CD14-positive monocyte (primary cell): Measurements from ENCODE around the gene PSEN1. TPM values are rescaled to one million over a fixed set of nuclear protein-coding genes. Genes with fewer than 3 reads are reported as not detected.

Source experiments
- DNase-seq, 3 donors: peaks; one replicate each; pipeline ENCODE4 v3.0.0-alpha.2; 2011 to 2022
- H2AFZ ChIP-seq: 2 replicates; pipeline ENCODE4 v1.6.0; 2012; ENCODE audit warnings: mild to moderate bottlenecking, low read depth, low read length, inconsistent platforms; ENCODE audit not compliant: insufficient read depth, poor library complexity, severe bottlenecking
- H3K27ac ChIP-seq, 2 donors: 1 replicate in 1 of 2; 2 replicates in 1 of 2; pipeline ENCODE4 v1.5.1; 2012 to 2013; ENCODE audit warnings: low read length in 2 of 2, control low read depth in 1 of 2, inconsistent platforms in 1 of 2, low read depth in 1 of 2, mild to moderate bottlenecking in 1 of 2
- H3K27me3 ChIP-seq, 2 donors: one replicate each; pipeline versions ENCODE4 v1.6.0 to v1.6.1; 2011 to 2013; ENCODE audit warnings: low read length in 2 of 2; ENCODE audit not compliant: control insufficient read depth in 2 of 2, insufficient read depth in 2 of 2
- H3K36me3 ChIP-seq, 2 donors: replicated peaks in 1 of 2; 1 replicate in 1 of 2; 2 replicates in 1 of 2; pipeline versions ENCODE4 v1.5.1 to v1.6.1; 2012 to 2013; ENCODE audit warnings: low read length in 2 of 2, control low read depth in 1 of 2, inconsistent platforms in 1 of 2, mild to moderate bottlenecking in 1 of 2; ENCODE audit not compliant: insufficient read depth in 2 of 2, control insufficient read depth in 1 of 2
- H3K4me1 ChIP-seq, 2 donors: 1 replicate in 1 of 2; 2 replicates in 1 of 2; pipeline versions ENCODE4 v1.5.1 to v1.6.1; 2012 to 2013; ENCODE audit warnings: low read length in 2 of 2, control low read depth in 1 of 2, inconsistent platforms in 1 of 2, mild to moderate bottlenecking in 1 of 2, moderate library complexity in 1 of 2; ENCODE audit not compliant: insufficient read depth in 2 of 2, control insufficient read depth in 1 of 2
- H3K4me2 ChIP-seq: replicated peaks from 2 replicates; pipeline ENCODE3; 2012; ENCODE audit warnings: low read length, moderate library complexity, mild to moderate bottlenecking; ENCODE audit not compliant: poor library complexity, severe bottlenecking; ENCODE audit errors: extremely low read depth
- H3K4me3 ChIP-seq, 3 experiments: fragments of 200-600 bp in 1 of 3; sonication (generic) in 1 of 3; replicated peaks in 1 of 3; 1 replicate in 2 of 3; 2 replicates in 1 of 3; pipeline ENCODE4 v1.5.1; 2011 to 2013; ENCODE audit warnings: low read length in 3 of 3, mild to moderate bottlenecking in 3 of 3, control low read depth in 2 of 3, low read depth in 2 of 3, inconsistent platforms in 1 of 3, moderate library complexity in 1 of 3
- H3K79me2 ChIP-seq: 2 replicates; pipeline ENCODE4 v1.6.0; 2012; ENCODE audit warnings: mild to moderate bottlenecking, control low read depth, inconsistent platforms, low read length, moderate library complexity; ENCODE audit not compliant: insufficient read depth
- H3K9ac ChIP-seq: 2 replicates; pipeline ENCODE4 v1.6.0; 2017; ENCODE audit warnings: low read length, mild to moderate bottlenecking; ENCODE audit not compliant: insufficient read depth, poor library complexity, severe bottlenecking
- H3K9me3 ChIP-seq, 2 donors: replicated peaks in 1 of 2; 1 replicate in 1 of 2; 2 replicates in 1 of 2; pipeline versions ENCODE4 v1.5.1 to v1.6.1; 2012 to 2013; ENCODE audit warnings: low read length in 2 of 2, control low read depth in 1 of 2; ENCODE audit not compliant: control insufficient read depth in 1 of 2, insufficient read depth in 1 of 2
- H4K20me1 ChIP-seq: 2 replicates; pipeline ENCODE4 v1.6.0; 2012; ENCODE audit warnings: mild to moderate bottlenecking, low read length, control low read depth, moderate library complexity; ENCODE audit not compliant: insufficient read depth
- H3K27ac Mint-ChIP-seq, 7 donors: one replicate each; pipeline ENCODE4 v1.8.0; 2020; ENCODE audit warnings: mild to moderate bottlenecking in 7 of 7, mixed read lengths in 7 of 7, moderate library complexity in 6 of 7, inconsistent platforms in 2 of 7
- H3K27me3 Mint-ChIP-seq, 3 donors: one replicate each; pipeline ENCODE4 v1.8.0; 2021 to 2022; ENCODE audit warnings: low read depth in 3 of 3, mild to moderate bottlenecking in 3 of 3, mixed read lengths in 3 of 3, moderate library complexity in 3 of 3, inconsistent platforms in 1 of 3
- H3K36me3 Mint-ChIP-seq, 2 donors: one replicate each; pipeline ENCODE4 v1.8.0; 2020; ENCODE audit warnings: mixed read lengths in 2 of 2, inconsistent platforms in 1 of 2, mild to moderate bottlenecking in 1 of 2
- H3K4me1 Mint-ChIP-seq: one replicate; pipeline ENCODE4 v1.8.0; 2020; ENCODE audit warnings: mild to moderate bottlenecking, mixed read lengths
- H3K4me3 Mint-ChIP-seq, 2 donors: one replicate each; pipeline ENCODE4 v1.8.0; 2020; ENCODE audit warnings: mild to moderate bottlenecking in 2 of 2, mixed read lengths in 2 of 2, moderate library complexity in 1 of 2
- H3K9me3 Mint-ChIP-seq, 7 donors: one replicate each; pipeline ENCODE4 v1.8.0; 2020 to 2022; ENCODE audit warnings: mixed read lengths in 7 of 7, mild to moderate bottlenecking in 6 of 7, moderate library complexity in 6 of 7, inconsistent platforms in 2 of 7
- WGBS: methylation state at CpG from one replicate; pipeline ENCODE4 v1.1.5; 2013; ENCODE audit warnings: missing lambda C conversion rate; ENCODE audit not compliant: insufficient coverage; 5-methylcytosine and 5-hydroxymethylcytosine counted together
- intact Hi-C, 2 donors: fragments of 100-400 bp; cut with micrococcal nuclease; formaldehyde crosslinking; loops; one replicate each; pipeline versions ENCODE4 v1.15.0 to v1.15.1; 2023
- polyA plus RNA-seq, 3 donors: library from polyadenylated mRNA; depleted of rRNA in 1 of 3; unstranded in 2 of 3; stranded (reverse) in 1 of 3; fragments of 300-500 nt in 2 of 3; fragments of >200 nt in 1 of 3; fragmentation: Illumina TruSeq in 2 of 3; gene quantifications; 1 replicate in 2 of 3; 2 replicates in 1 of 3; pipeline ENCODE4 v1.2.3, GENCODE V29; 2012 to 2021
- TF ChIP-seq, protein P1 (sequence below): fragments of 200-600 bp; IDR thresholded peaks from one replicate; pipeline ENCODE4 v1.8.0; 2022; ENCODE audit warnings: antibody characterized with exemption, mild to moderate bottlenecking

PSEN1 gene
- polyA plus RNA-seq, 3 donors, result 42.4 to 130 (median 85.6) TPM

DNA sequence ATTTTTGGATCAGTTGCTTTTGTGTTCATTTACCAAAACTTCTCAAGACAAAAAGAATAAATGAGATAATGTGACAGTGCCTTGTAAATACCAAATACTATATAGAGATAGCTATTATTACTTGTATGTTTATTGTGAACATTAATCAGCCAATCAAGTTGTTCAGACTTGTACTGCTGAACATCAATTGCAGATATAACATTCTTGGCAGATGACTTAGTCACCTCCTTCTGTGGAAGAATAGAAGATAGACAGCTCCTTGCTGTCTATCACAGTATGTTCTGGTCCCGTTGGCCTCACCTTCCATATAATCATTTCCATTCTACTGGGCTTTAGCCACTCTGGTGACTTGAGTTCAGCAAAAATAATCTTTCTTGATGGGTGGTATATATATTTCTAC is 30.1 kb downstream of the PSEN1 start:
- H2AFZ ChIP-seq, result no peak overlapping the region
- H3K4me1 Mint-ChIP-seq, result no peaks in the 10 kb centered on the region
- TF ChIP-seq, protein P1, sequence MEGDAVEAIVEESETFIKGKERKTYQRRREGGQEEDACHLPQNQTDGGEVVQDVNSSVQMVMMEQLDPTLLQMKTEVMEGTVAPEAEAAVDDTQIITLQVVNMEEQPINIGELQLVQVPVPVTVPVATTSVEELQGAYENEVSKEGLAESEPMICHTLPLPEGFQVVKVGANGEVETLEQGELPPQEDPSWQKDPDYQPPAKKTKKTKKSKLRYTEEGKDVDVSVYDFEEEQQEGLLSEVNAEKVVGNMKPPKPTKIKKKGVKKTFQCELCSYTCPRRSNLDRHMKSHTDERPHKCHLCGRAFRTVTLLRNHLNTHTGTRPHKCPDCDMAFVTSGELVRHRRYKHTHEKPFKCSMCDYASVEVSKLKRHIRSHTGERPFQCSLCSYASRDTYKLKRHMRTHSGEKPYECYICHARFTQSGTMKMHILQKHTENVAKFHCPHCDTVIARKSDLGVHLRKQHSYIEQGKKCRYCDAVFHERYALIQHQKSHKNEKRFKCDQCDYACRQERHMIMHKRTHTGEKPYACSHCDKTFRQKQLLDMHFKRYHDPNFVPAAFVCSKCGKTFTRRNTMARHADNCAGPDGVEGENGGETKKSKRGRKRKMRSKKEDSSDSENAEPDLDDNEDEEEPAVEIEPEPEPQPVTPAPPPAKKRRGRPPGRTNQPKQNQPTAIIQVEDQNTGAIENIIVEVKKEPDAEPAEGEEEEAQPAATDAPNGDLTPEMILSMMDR, result no peak
- H3K9me3 ChIP-seq, result no peaks in the 10 kb centered on the region
- H3K9me3 Mint-ChIP-seq, result no peaks in the 10 kb centered on the region
- H3K27ac Mint-ChIP-seq, result peak overlapping the region in 1 of 7 donors; percentile 40
- no peak overlapping the region for H3K4me3 ChIP-seq
- H3K4me2 ChIP-seq, result no peak overlapping the region
- DNase-seq, result no peak
- H3K4me3 Mint-ChIP-seq, result no peak overlapping the region
- peaks cover 86 to 100% of the 10 kb centered on the region in 2 donors for H3K36me3 ChIP-seq
- WGBS, result no CpG with 5 or more reads among the region's 1 CpG
- peaks cover 79 to 96% of the 10 kb centered on the region in 2 donors for H3K36me3 Mint-ChIP-seq
- no peaks in the 10 kb centered on the region for H3K4me1 ChIP-seq
- intact Hi-C loops, result no loop called here
- peaks cover 98% of the 10 kb centered on the region for H4K20me1 ChIP-seq
- no peak overlapping the region for H3K9ac ChIP-seq
- H3K27me3 ChIP-seq, result no peaks in the 10 kb centered on the region
- H3K27me3 Mint-ChIP-seq, result no peaks in the 10 kb centered on the region
- peaks cover 62% of the 10 kb centered on the region for H3K79me2 ChIP-seq
- no peak overlapping the region for H3K27ac ChIP-seq

DNA sequence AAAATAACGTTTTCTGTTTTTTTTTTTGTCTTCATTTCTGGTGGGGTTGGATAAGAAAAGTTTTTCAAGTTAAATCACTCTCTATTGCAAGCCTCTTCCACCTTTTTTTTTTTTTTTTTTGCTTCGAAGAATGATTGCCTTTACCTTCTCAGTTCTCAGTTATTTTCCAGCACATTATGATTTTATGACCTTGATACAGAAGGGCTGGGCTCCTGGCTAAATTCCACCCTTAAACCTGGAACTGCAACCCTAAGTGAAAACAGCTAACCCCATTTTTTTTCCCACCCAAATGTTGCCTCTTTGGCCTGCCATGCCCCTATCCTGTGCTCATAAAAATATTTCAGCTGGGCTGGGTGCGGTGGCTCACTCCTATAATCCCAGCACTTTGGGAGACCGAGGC is 31.4 kb downstream of the PSEN1 start:
- Histone ChIP-seq H3K4me2 (no peak overlapping the region), H3K4me3 (no peak overlapping the region), H3K27me3 (no peaks in the 10 kb centered on the region), H3K4me1 (no peaks in the 10 kb centered on the region), H3K9me3 (no peaks in the 10 kb centered on the region), H4K20me1 (peaks cover 98% of the 10 kb centered on the region), H3K36me3 (peaks cover 87 to 100% of the 10 kb centered on the region in 2 donors), H3K9ac (no peak overlapping the region), H3K79me2 (peaks cover 53% of the 10 kb centered on the region), H2AFZ (no peak overlapping the region), H3K27ac (no peak overlapping the region)
- Mint-ChIP-seq H3K4me1 (no peaks in the 10 kb centered on the region), H3K9me3 (no peaks in the 10 kb centered on the region), H3K27me3 (no peaks in the 10 kb centered on the region), H3K27ac (peak overlapping the region in 4 of 7 donors; percentile 11 to 34 (median 30)), H3K36me3 (peaks cover 84 to 96% of the 10 kb centered on the region in 2 donors), H3K4me3 (no peak overlapping the region)
- TF ChIP-seq, protein P1, result no peak
- no CpG with 5 or more reads among the region's 4 CpGs for WGBS
- intact Hi-C loops, result no loop called here
- no peak for DNase-seq
